ENCODE data around the gene AK1. TPM values are rescaled to one million over a fixed set of nuclear protein-coding genes. Genes with fewer than 3 reads are reported as not detected.

Gene AK1
- total RNA-seq, 4 donors from 2014 or later: 24.7 to 110 (median 62.4) TPM

GRCh38 chr9:127862075-127863011, 15.1 kb downstream of the AK1 start:
- no peak overlapping the region for H3K4me3 ChIP-seq
- peak; percentile 80 for DNase-seq
- TF ChIP-seq EP300 (IDR thresholded peaks at IDR 0.05; ENCODE audit: low read depth) (no peak), POLR2AphosphoS5 (IDR thresholded peaks at IDR 0.05) (no peak), CTCF (IDR thresholded peaks at IDR 0.05) (no peak), POLR2A (IDR thresholded peaks at IDR 0.05) (no peak)
- H3K27me3 ChIP-seq: no peaks in the 10 kb centered on the region
- in situ Hi-C loops (cut with MboI; ENCODE audit: low pct_ligation_motif_present in 1 of 4, low pct_unique_long_range_greater_than_20kb in 1 of 4, low sequenced_read_pairs in 3 of 4): loop anchor here in 1 of 4 donors (10.0 kb wide), 2 partner anchors 128 to 268 kb away; partner anchors contain the start of gene TOR2A
- H3K9me3 ChIP-seq: no peaks in the 10 kb centered on the region
- peaks cover 7 to 30% (median 20%) of the 10 kb centered on the region in 4 donors for H3K4me1 ChIP-seq
- H3K27ac ChIP-seq: peak overlapping the region; percentile 59 to 76 (median 60)
- no peaks in the 10 kb centered on the region for H3K36me3 ChIP-seq
- WGBS, 2 donors (ENCODE audit: low coverage in 1 of 2): 62% methylated on average over 27 of the region's 29 CpGs; no CpG with 5 or more reads in 1 of the 2 donors
- intact Hi-C loops (cut with DNase I; ENCODE audit: low total_unique reads): no loop called here

- WGBS, 2 donors (ENCODE audit: low coverage in 1 of 2): 89 to 94% methylated on average over 8 to 11 of the region's 11 CpGs
- H3K9me3 ChIP-seq: no peaks in the 10 kb centered on the region
- TF ChIP-seq POLR2A (IDR thresholded peaks at IDR 0.05) (no peak), EP300 (IDR thresholded peaks at IDR 0.05; ENCODE audit: low read depth) (no peak), POLR2AphosphoS5 (IDR thresholded peaks at IDR 0.05) (no peak), CTCF (IDR thresholded peaks at IDR 0.05) (no peak)
- H3K27me3 ChIP-seq: no peaks in the 10 kb centered on the region
- in situ Hi-C loops (cut with MboI; ENCODE audit: low pct_ligation_motif_present in 1 of 4, low pct_unique_long_range_greater_than_20kb in 1 of 4, low sequenced_read_pairs in 3 of 4): loop anchor here in 1 of 4 donors (10.0 kb wide), 2 partner anchors 126 to 266 kb away; partner anchors contain the start of gene TOR2A
- no peak for DNase-seq
- H3K36me3 ChIP-seq: no peaks in the 10 kb centered on the region
- H3K27ac ChIP-seq: no peak overlapping the region
- intact Hi-C loops (cut with DNase I; ENCODE audit: low total_unique reads): no loop called here
- H3K4me1 ChIP-seq: peaks cover 7 to 30% (median 20%) of the 10 kb centered on the region in 4 donors
- H3K4me3 ChIP-seq: no peak overlapping the region
These were observed 16.7 kb downstream of the AK1 start for GRCh38 chr9:127860779-127861178.

GRCh38 chr9:127860260-127860659, 17.2 kb downstream of the AK1 start:
- H3K4me1 ChIP-seq: peaks cover 7 to 30% (median 20%) of the 10 kb centered on the region in 4 donors
- H3K9me3 ChIP-seq: no peaks in the 10 kb centered on the region
- intact Hi-C loops (cut with DNase I; ENCODE audit: low total_unique reads): no loop called here
- 85 to 90% methylated on average over 4 to 8 of the region's 8 CpGs for WGBS, 2 donors (ENCODE audit: low coverage in 1 of 2)
- H3K4me3 ChIP-seq: no peak overlapping the region
- no peak for DNase-seq
- in situ Hi-C loops (cut with MboI; ENCODE audit: low pct_ligation_motif_present in 1 of 4, low pct_unique_long_range_greater_than_20kb in 1 of 4, low sequenced_read_pairs in 3 of 4): loop anchor here in 1 of 4 donors (10.0 kb wide), 2 partner anchors 125 to 265 kb away; partner anchors contain the start of gene TOR2A
- H3K36me3 ChIP-seq: no peaks in the 10 kb centered on the region
- no peaks in the 10 kb centered on the region for H3K27me3 ChIP-seq
- no peak overlapping the region for H3K27ac ChIP-seq
- TF ChIP-seq POLR2A (IDR thresholded peaks at IDR 0.05) (no peak), POLR2AphosphoS5 (IDR thresholded peaks at IDR 0.05) (no peak), EP300 (IDR thresholded peaks at IDR 0.05; ENCODE audit: low read depth) (no peak), CTCF (IDR thresholded peaks at IDR 0.05) (no peak)

GRCh38 chr9:127858041-127858512, 19.4 kb downstream of the AK1 start:
- peaks cover 7 to 33% (median 22%) of the 10 kb centered on the region in 4 donors for H3K4me1 ChIP-seq

More at GRCh38 chr9:127858041-127858512, 19.4 kb downstream of the AK1 start:
- in situ Hi-C loops (cut with MboI; ENCODE audit: low pct_ligation_motif_present in 1 of 4, low pct_unique_long_range_greater_than_20kb in 1 of 4, low sequenced_read_pairs in 3 of 4) (no loop called here), intact Hi-C loops (cut with DNase I; ENCODE audit: low total_unique reads) (no loop called here)
- Histone ChIP-seq H3K27me3 (no peaks in the 10 kb centered on the region), H3K36me3 (no peaks in the 10 kb centered on the region), H3K4me3 (no peak overlapping the region), H3K9me3 (no peaks in the 10 kb centered on the region), H3K27ac (peak overlapping the region in 2 of 4 donors; percentile 3 to 10)
- TF ChIP-seq POLR2A (IDR thresholded peaks at IDR 0.05) (no peak), CTCF (IDR thresholded peaks at IDR 0.05) (no peak), EP300 (IDR thresholded peaks at IDR 0.05; ENCODE audit: low read depth) (no peak), POLR2AphosphoS5 (IDR thresholded peaks at IDR 0.05) (no peak)
- WGBS, 2 donors (ENCODE audit: low coverage in 1 of 2): 49% methylated on average over 8 of the region's 12 CpGs; no CpG with 5 or more reads in 1 of the 2 donors
- no peak for DNase-seq
